Left lobe of liver (tissue), 2 donors: Measurements from ENCODE around the gene SLC30A9. TPM values are rescaled to one million over a fixed set of nuclear protein-coding genes. Genes with fewer than 3 reads are reported as not detected.

Source experiments
- ATAC-seq: fragments of 200-7000 bp; cut with Tn5 transposase; one replicate; pipeline ENCODE4 v1.9.1; 2020; ENCODE audit warnings: mild to moderate bottlenecking, moderate library complexity
- DNase-seq: peaks from one replicate; pipeline ENCODE4 v3.0.0-alpha.2; 2020; ENCODE audit warnings: low spot score
- total RNA-seq: library from RNA; stranded (reverse); gene quantifications from one replicate; pipeline ENCODE4 v1.2.1, GENCODE V29; 2021
- donor health status: DM: no; HTN: no; CAD: no; lungs with moderate emphysema.
- donor health status: DM: no; HTN: yes; CAD: no.

The SLC30A9 gene
- total RNA-seq, 1 donor from 2014 or later, result 22.4 TPM

DNA sequence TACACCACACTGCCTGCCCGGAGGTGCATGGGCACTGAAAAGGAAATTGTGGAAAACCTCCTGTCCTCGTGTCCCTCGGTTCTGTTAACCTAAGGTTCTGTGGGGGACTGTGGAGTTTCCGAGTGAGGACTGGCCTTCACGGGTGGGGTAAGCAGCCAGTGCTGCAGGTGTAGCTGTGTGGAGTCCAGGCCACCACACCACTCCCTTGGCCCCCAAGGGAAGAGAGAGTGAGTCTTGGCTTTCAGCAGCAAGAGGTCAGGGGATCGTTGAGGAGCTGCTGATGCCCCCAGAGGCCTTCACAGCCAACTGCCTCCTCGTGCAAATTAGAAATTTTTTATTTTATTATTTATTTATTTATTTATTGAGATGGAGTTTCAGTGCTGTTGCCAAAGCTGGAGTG is 141.8 kb downstream of the SLC30A9 start:
- DNase-seq (no peak), ATAC-seq (no peak)

DNA sequence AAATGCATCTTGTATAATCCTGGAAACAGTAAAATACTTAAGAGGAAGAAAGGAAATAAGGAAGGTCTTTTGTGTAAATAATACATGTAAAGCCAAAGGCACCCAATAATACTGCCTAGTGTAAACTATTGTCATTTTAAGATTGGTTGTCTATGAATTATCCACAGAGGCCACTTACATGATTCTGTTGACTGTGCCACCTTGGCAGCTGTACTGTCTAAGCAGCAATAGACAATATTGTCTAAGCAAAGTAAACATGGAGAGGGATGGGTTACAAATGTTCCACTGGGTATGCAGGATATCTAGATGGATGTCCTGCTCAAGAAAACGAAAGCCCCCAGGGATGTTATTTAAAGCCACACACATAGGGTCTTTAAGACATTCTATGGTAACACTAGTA is 142.7 kb downstream of the SLC30A9 start:
- DNase-seq, result no peak

DNA sequence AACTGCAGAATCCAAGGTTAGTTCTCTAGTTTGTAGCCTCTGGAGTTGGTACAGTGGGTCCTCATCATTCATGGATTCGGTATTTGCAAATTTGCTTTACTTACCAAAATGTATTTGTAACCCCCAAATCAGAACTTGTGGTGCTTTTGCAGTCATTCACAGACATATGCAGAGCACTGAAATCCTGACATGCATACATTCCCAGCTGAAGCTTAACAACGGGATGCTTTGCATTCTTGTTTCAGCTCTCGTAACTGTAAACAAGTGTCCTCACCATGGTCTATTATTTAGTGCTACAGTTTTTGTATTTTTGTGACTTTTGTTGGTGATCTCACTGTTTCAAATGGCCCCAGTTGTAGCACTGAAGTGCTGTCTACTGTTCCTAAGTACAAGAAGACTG is 146.0 kb downstream of the SLC30A9 start:
- no peak for ATAC-seq
- no peak for DNase-seq

More for the DNA sequence above, 142.7 kb downstream of the SLC30A9 start:
- ATAC-seq, result no peak

Other genes starting within 250 kb of the SLC30A9 start
- not detected for gene PHOX2B, start 241.8 kb upstream of the SLC30A9 start, total RNA-seq
- gene TMEM33, start 55.1 kb upstream of the SLC30A9 start, total RNA-seq, result 49.3 TPM
- 0.13 TPM for gene DCAF4L1, start 8.8 kb upstream of the SLC30A9 start, total RNA-seq
- gene BEND4, start 162.1 kb downstream of the SLC30A9 start, total RNA-seq, result 0.18 TPM